Measurements from ENCODE around the gene NMNAT3.

Gene NMNAT3

GRCh38 chr3:139642996-139643395, 34.8 kb downstream of the NMNAT3 start:
- Histone ChIP-seq H3K4me1 (ENCODE audit: control insufficient read depth in 5 of 5, insufficient read depth in 5 of 5, low read length in 5 of 5) (peaks cover 0 to 5% (median 0%) of the 10 kb centered on the region in 5 donors), H3K4me3 (ENCODE audit: low read depth in 1 of 5, low read length in 5 of 5) (no peak overlapping the region), H3K27me3 (ENCODE audit: control insufficient read depth in 5 of 5, insufficient read depth in 4 of 5, low read length in 5 of 5) (no peaks in the 10 kb centered on the region), H3K9me3 (ENCODE audit: control insufficient read depth in 5 of 5, low read length in 5 of 5) (no peaks in the 10 kb centered on the region), H3K9ac (ENCODE audit: low read length in 5 of 5) (no peak overlapping the region), H3K27ac (ENCODE audit: low read depth, low read length) (no peak overlapping the region), H3K36me3 (ENCODE audit: control insufficient read depth in 5 of 5, insufficient read depth in 5 of 5, low read length in 5 of 5) (no peaks in the 10 kb centered on the region)

- Histone ChIP-seq H3K9me3 (ENCODE audit: control insufficient read depth in 5 of 5, low read length in 5 of 5) (no peaks in the 10 kb centered on the region), H3K36me3 (ENCODE audit: control insufficient read depth in 5 of 5, insufficient read depth in 5 of 5, low read length in 5 of 5) (no peaks in the 10 kb centered on the region), H3K27ac (ENCODE audit: low read depth, low read length) (no peak overlapping the region), H3K9ac (ENCODE audit: low read length in 5 of 5) (no peak overlapping the region), H3K4me3 (ENCODE audit: low read depth in 1 of 5, low read length in 5 of 5) (no peak overlapping the region), H3K27me3 (ENCODE audit: control insufficient read depth in 5 of 5, insufficient read depth in 4 of 5, low read length in 5 of 5) (no peaks in the 10 kb centered on the region), H3K4me1 (ENCODE audit: control insufficient read depth in 5 of 5, insufficient read depth in 5 of 5, low read length in 5 of 5) (peaks cover 0 to 8% (median 0%) of the 10 kb centered on the region in 5 donors)
These were observed 37.3 kb downstream of the NMNAT3 start for GRCh38 chr3:139640456-139640855.

GRCh38 chr3:139639662-139640061, 38.1 kb downstream of the NMNAT3 start:
- Histone ChIP-seq H3K27ac (ENCODE audit: low read depth, low read length) (no peak overlapping the region), H3K27me3 (ENCODE audit: control insufficient read depth in 5 of 5, insufficient read depth in 4 of 5, low read length in 5 of 5) (no peaks in the 10 kb centered on the region), H3K4me3 (ENCODE audit: low read depth in 1 of 5, low read length in 5 of 5) (no peak overlapping the region), H3K9me3 (ENCODE audit: control insufficient read depth in 5 of 5, low read length in 5 of 5) (no peaks in the 10 kb centered on the region), H3K4me1 (ENCODE audit: control insufficient read depth in 5 of 5, insufficient read depth in 5 of 5, low read length in 5 of 5) (peaks cover 0 to 8% (median 0%) of the 10 kb centered on the region in 5 donors), H3K36me3 (ENCODE audit: control insufficient read depth in 5 of 5, insufficient read depth in 5 of 5, low read length in 5 of 5) (no peaks in the 10 kb centered on the region), H3K9ac (ENCODE audit: low read length in 5 of 5) (no peak overlapping the region)

GRCh38 chr3:139638518-139638917, 39.3 kb downstream of the NMNAT3 start:
- Histone ChIP-seq H3K4me1 (ENCODE audit: control insufficient read depth in 5 of 5, insufficient read depth in 5 of 5, low read length in 5 of 5) (peaks cover 0 to 8% (median 0%) of the 10 kb centered on the region in 5 donors), H3K4me3 (ENCODE audit: low read depth in 1 of 5, low read length in 5 of 5) (no peak overlapping the region), H3K27me3 (ENCODE audit: control insufficient read depth in 5 of 5, insufficient read depth in 4 of 5, low read length in 5 of 5) (no peaks in the 10 kb centered on the region), H3K9ac (ENCODE audit: low read length in 5 of 5) (no peak overlapping the region), H3K27ac (ENCODE audit: low read depth, low read length) (no peak overlapping the region), H3K36me3 (ENCODE audit: control insufficient read depth in 5 of 5, insufficient read depth in 5 of 5, low read length in 5 of 5) (peaks cover 0 to 8% (median 6%) of the 10 kb centered on the region in 5 donors), H3K9me3 (ENCODE audit: control insufficient read depth in 5 of 5, low read length in 5 of 5) (no peaks in the 10 kb centered on the region)

- H3K27ac ChIP-seq (ENCODE audit: low read depth, low read length), result no peak overlapping the region
- H3K4me3 ChIP-seq (ENCODE audit: low read depth in 1 of 5, low read length in 5 of 5), result no peak overlapping the region
- no peaks in the 10 kb centered on the region for H3K9me3 ChIP-seq (ENCODE audit: control insufficient read depth in 5 of 5, low read length in 5 of 5)
- peaks cover 0 to 12% (median 7%) of the 10 kb centered on the region in 5 donors for H3K36me3 ChIP-seq (ENCODE audit: control insufficient read depth in 5 of 5, insufficient read depth in 5 of 5, low read length in 5 of 5)
- H3K27me3 ChIP-seq (ENCODE audit: control insufficient read depth in 5 of 5, insufficient read depth in 4 of 5, low read length in 5 of 5), result no peaks in the 10 kb centered on the region
- peaks cover 0 to 8% (median 0%) of the 10 kb centered on the region in 5 donors for H3K4me1 ChIP-seq (ENCODE audit: control insufficient read depth in 5 of 5, insufficient read depth in 5 of 5, low read length in 5 of 5)
- no peak overlapping the region for H3K9ac ChIP-seq (ENCODE audit: low read length in 5 of 5)
These were observed 41.3 kb downstream of the NMNAT3 start for GRCh38 chr3:139636511-139636910.

GRCh38 chr3:139634111-139634635, 43.6 kb downstream of the NMNAT3 start:
- peaks cover 0 to 8% (median 0%) of the 10 kb centered on the region in 5 donors for H3K4me1 ChIP-seq (ENCODE audit: control insufficient read depth in 5 of 5, insufficient read depth in 5 of 5, low read length in 5 of 5)
- H3K27me3 ChIP-seq (ENCODE audit: control insufficient read depth in 5 of 5, insufficient read depth in 4 of 5, low read length in 5 of 5), result no peaks in the 10 kb centered on the region
- H3K4me3 ChIP-seq (ENCODE audit: low read depth in 1 of 5, low read length in 5 of 5), result no peak overlapping the region
- H3K9me3 ChIP-seq (ENCODE audit: control insufficient read depth in 5 of 5, low read length in 5 of 5), result no peaks in the 10 kb centered on the region
- no peak overlapping the region for H3K9ac ChIP-seq (ENCODE audit: low read length in 5 of 5)
- H3K36me3 ChIP-seq (ENCODE audit: control insufficient read depth in 5 of 5, insufficient read depth in 5 of 5, low read length in 5 of 5), result peaks cover 0 to 12% (median 7%) of the 10 kb centered on the region in 5 donors
- H3K27ac ChIP-seq (ENCODE audit: low read depth, low read length), result no peak overlapping the region

GRCh38 chr3:139633511-139633910, 44.3 kb downstream of the NMNAT3 start:
- H3K27ac ChIP-seq (ENCODE audit: low read depth, low read length), result no peak overlapping the region
- H3K4me1 ChIP-seq (ENCODE audit: control insufficient read depth in 5 of 5, insufficient read depth in 5 of 5, low read length in 5 of 5), result peaks cover 0 to 8% (median 0%) of the 10 kb centered on the region in 5 donors
- no peak overlapping the region for H3K9ac ChIP-seq (ENCODE audit: low read length in 5 of 5)
- H3K36me3 ChIP-seq (ENCODE audit: control insufficient read depth in 5 of 5, insufficient read depth in 5 of 5, low read length in 5 of 5), result peaks cover 0 to 12% (median 7%) of the 10 kb centered on the region in 5 donors
- H3K9me3 ChIP-seq (ENCODE audit: control insufficient read depth in 5 of 5, low read length in 5 of 5), result no peaks in the 10 kb centered on the region
- H3K27me3 ChIP-seq (ENCODE audit: control insufficient read depth in 5 of 5, insufficient read depth in 4 of 5, low read length in 5 of 5), result no peaks in the 10 kb centered on the region
- H3K4me3 ChIP-seq (ENCODE audit: low read depth in 1 of 5, low read length in 5 of 5), result no peak overlapping the region

GRCh38 chr3:139630542-139630941, 47.2 kb downstream of the NMNAT3 start:
- Histone ChIP-seq H3K36me3 (ENCODE audit: control insufficient read depth in 5 of 5, insufficient read depth in 5 of 5, low read length in 5 of 5) (peaks cover 0 to 12% (median 8%) of the 10 kb centered on the region in 5 donors), H3K27ac (ENCODE audit: low read depth, low read length) (no peak overlapping the region), H3K27me3 (ENCODE audit: control insufficient read depth in 5 of 5, insufficient read depth in 4 of 5, low read length in 5 of 5) (no peaks in the 10 kb centered on the region)

GRCh38 chr3:139629033-139629432, 48.7 kb downstream of the NMNAT3 start:
- Histone ChIP-seq H3K9ac (ENCODE audit: low read length in 5 of 5) (no peak overlapping the region), H3K4me1 (ENCODE audit: control insufficient read depth in 5 of 5, insufficient read depth in 5 of 5, low read length in 5 of 5) (no peaks in the 10 kb centered on the region), H3K36me3 (ENCODE audit: control insufficient read depth in 5 of 5, insufficient read depth in 5 of 5, low read length in 5 of 5) (peaks cover 3 to 9% (median 8%) of the 10 kb centered on the region in 5 donors), H3K9me3 (ENCODE audit: control insufficient read depth in 5 of 5, low read length in 5 of 5) (no peaks in the 10 kb centered on the region), H3K27ac (ENCODE audit: low read depth, low read length) (no peak overlapping the region), H3K27me3 (ENCODE audit: control insufficient read depth in 5 of 5, insufficient read depth in 4 of 5, low read length in 5 of 5) (no peaks in the 10 kb centered on the region), H3K4me3 (ENCODE audit: low read depth in 1 of 5, low read length in 5 of 5) (no peak overlapping the region)

More at GRCh38 chr3:139630542-139630941, 47.2 kb downstream of the NMNAT3 start:
- Histone ChIP-seq H3K9me3 (ENCODE audit: control insufficient read depth in 5 of 5, low read length in 5 of 5) (no peaks in the 10 kb centered on the region), H3K9ac (ENCODE audit: low read length in 5 of 5) (no peak overlapping the region), H3K4me3 (ENCODE audit: low read depth in 1 of 5, low read length in 5 of 5) (no peak overlapping the region), H3K4me1 (ENCODE audit: control insufficient read depth in 5 of 5, insufficient read depth in 5 of 5, low read length in 5 of 5) (no peaks in the 10 kb centered on the region)

GRCh38 chr3:139627759-139628158, 50.0 kb downstream of the NMNAT3 start:
- Histone ChIP-seq H3K4me3 (ENCODE audit: low read depth in 1 of 5, low read length in 5 of 5) (no peak overlapping the region), H3K36me3 (ENCODE audit: control insufficient read depth in 5 of 5, insufficient read depth in 5 of 5, low read length in 5 of 5) (peaks cover 0 to 3% (median 3%) of the 10 kb centered on the region in 5 donors), H3K9ac (ENCODE audit: low read length in 5 of 5) (no peak overlapping the region), H3K9me3 (ENCODE audit: control insufficient read depth in 5 of 5, low read length in 5 of 5) (no peaks in the 10 kb centered on the region), H3K4me1 (ENCODE audit: control insufficient read depth in 5 of 5, insufficient read depth in 5 of 5, low read length in 5 of 5) (no peaks in the 10 kb centered on the region), H3K27ac (ENCODE audit: low read depth, low read length) (no peak overlapping the region), H3K27me3 (ENCODE audit: control insufficient read depth in 5 of 5, insufficient read depth in 4 of 5, low read length in 5 of 5) (no peaks in the 10 kb centered on the region)

Data from subcutaneous abdominal adipose tissue (tissue), 5 donors.